ENCODE data around the gene CPNE5.

Gene CPNE5

DNA sequence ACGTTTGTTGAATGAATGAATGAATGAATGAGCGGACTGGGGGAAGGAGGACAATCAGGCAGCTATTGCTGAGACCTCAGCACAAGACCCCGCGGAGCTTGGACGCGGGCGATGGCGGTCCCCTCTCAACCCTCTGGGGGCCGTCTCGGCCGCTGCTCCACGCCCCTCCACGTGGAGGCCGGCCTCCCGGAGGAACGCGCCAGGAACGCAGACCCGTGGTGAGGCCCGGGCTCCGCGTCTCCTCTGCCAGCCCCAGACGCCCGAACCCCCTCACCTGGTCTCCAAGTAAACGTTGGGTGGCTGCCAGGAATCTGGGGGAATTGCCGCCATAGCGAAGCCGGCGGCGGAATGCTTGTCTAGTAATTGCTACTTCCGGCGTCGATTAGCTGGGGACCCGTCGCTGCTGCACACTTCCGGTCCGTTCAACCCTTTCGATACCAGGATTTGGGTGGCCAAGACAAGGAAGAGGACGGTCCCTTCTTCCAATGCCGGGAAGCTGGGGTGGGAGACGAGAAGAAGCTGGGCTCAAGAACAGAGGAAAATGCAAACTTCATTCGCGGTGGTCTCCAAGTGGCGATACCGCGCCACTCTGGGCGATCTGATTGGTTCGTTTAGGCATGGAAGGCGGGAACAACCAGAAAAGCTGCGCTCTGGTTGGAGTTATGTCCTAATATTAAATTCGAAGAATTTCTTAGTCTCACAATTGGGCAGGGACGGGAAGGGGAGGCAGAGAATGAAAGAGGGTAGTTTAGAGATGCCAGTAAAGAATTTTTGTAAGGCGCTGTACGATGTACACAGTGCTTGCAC, 35.4 kb upstream of the CPNE5 start, which contains the start of gene PPIL1:
PPIL1 (minus strand) TSS at position 361 of the 807 bp plus-strand sequence; CDS start at position 330, 31 bp downstream.
- TF ChIP-seq, protein P1, sequence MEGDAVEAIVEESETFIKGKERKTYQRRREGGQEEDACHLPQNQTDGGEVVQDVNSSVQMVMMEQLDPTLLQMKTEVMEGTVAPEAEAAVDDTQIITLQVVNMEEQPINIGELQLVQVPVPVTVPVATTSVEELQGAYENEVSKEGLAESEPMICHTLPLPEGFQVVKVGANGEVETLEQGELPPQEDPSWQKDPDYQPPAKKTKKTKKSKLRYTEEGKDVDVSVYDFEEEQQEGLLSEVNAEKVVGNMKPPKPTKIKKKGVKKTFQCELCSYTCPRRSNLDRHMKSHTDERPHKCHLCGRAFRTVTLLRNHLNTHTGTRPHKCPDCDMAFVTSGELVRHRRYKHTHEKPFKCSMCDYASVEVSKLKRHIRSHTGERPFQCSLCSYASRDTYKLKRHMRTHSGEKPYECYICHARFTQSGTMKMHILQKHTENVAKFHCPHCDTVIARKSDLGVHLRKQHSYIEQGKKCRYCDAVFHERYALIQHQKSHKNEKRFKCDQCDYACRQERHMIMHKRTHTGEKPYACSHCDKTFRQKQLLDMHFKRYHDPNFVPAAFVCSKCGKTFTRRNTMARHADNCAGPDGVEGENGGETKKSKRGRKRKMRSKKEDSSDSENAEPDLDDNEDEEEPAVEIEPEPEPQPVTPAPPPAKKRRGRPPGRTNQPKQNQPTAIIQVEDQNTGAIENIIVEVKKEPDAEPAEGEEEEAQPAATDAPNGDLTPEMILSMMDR (conservative IDR thresholded peaks at IDR 0.05; ENCODE audit: low read depth, low read length), result no peak
- peak; percentile 71 for DNase-seq (ENCODE audit: low read depth)
- H3K4me3 ChIP-seq (ENCODE audit: low read length), result peak within 1 kb of the TSS; percentile 98

DNA sequence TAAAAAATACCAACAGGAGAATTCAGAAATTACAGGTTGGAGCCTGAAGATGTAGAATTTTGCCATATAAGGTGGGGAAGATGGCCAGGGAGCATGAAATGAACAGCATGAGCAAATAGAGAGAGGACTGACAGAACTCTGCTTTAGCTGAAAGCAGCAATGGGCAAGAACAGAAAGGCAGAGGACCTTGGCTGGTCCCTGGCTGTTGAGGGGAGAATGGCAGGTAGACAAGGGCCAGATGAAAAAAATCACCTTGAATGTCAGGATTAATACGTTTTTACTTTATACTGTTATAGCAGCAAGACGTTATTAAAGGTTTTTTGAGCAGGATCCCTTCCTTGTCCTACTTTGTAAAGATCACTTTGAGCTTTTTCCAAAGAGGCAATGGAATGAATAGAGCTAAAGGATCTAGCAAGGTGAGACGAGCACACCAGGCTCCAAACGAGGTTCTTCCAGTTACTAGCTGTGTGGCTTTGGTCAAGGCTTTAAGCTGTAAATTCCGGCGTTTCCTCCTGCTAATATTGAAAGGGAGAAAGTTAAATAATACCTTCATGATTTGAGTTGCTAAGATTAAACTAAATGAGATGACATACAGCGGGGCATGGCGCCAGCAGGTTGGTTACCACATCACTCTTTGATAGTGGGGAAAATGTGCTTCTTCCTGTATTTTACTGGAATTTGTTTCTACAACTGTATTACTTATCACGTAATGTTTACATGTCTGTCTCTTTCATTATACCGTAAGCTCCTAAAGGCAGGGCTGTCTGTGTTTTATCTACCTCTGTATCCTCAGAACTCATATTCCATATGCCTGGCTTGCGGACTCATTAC, 34.6 kb upstream of the CPNE5 start:
- TF ChIP-seq, protein P1 (conservative IDR thresholded peaks at IDR 0.05; ENCODE audit: low read depth, low read length), result peak; percentile 42
- no peak for DNase-seq (ENCODE audit: low read depth)
- H3K4me3 ChIP-seq (ENCODE audit: low read length), result peak overlapping the region; percentile 98

DNA sequence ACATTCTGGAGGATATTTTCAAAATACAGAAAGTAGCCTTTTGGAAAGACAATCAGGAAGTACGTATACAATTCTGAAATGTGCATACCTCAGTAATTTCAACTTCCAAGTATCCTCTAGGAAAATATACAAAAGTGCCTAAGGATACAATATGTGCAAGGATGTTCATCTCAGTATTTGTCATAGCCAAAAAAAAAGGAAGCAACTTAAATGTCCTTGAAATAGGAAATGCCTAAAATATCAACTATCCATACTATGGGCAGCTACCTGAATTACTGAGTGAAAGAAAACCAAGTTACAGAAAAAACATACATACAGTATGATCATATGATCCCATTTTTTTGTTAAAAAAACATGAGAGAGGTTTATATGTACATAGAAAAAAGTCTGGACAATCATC, 33.9 kb upstream of the CPNE5 start:
- TF ChIP-seq, protein P1 (conservative IDR thresholded peaks at IDR 0.05; ENCODE audit: low read depth, low read length), result no peak
- no peak for DNase-seq (ENCODE audit: low read depth)
- no peak overlapping the region for H3K4me3 ChIP-seq (ENCODE audit: low read length)

DNA sequence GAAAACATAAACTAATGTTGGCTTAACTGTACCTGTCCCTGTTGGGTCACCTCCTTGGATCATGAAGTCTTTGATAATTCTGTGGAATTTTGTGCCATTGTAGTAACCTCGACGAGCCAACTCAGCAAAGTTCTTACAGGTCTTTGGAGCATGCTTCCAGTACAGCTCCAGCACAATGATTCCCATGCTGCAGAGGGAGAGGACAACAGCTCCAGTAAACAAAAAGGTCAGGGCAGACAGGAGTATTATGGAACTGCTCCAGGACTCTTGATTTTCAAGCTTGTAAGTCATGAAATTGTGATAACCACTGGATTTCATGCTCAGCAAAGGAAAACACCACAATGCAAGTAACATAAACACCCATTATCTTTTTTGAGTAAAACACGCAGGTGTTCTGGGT, 32.4 kb upstream of the CPNE5 start:
- H3K4me3 ChIP-seq (ENCODE audit: low read length), result no peak overlapping the region
- TF ChIP-seq, protein P1 (conservative IDR thresholded peaks at IDR 0.05; ENCODE audit: low read depth, low read length), result no peak
- DNase-seq (ENCODE audit: low read depth), result no peak

DNA sequence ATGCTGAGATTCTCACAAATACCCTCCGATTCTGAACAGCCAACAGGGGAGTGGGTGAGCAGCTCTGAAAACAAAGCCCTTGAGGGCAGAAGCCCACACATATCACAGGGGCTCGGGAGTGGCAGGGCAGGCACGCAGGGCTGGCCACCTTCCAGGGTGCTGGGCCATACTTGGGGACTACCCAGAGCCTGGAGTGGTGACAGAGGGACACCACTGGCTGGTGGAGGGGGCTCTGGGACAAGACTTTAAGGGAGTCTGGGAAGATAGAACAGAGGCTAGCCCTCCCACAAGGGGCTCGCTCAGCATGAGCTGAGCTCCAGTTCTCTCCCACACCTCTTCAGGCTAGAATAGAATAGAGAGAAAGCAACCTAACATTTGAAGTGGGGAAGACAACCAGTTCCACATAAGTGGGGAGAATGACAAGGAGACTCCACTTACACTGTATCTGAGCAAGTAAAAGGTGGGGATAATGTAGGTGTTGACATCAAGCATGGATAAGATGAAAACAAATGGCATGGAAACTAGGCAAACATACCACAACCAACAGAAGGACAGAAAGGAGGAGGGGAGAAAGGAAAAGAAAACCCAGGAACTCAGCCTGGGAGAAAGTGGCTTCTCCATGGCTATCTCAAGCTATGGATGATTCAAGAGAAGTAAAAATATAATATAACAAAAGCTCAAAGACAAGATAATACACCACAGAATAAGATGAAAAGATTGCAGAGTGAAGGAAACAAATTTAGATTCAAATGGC, 28.4 kb upstream of the CPNE5 start:
- DNase-seq (ENCODE audit: low read depth), result no peak
- H3K4me3 ChIP-seq (ENCODE audit: low read length), result no peak overlapping the region
- TF ChIP-seq, protein P1 (conservative IDR thresholded peaks at IDR 0.05; ENCODE audit: low read depth, low read length), result no peak

DNA sequence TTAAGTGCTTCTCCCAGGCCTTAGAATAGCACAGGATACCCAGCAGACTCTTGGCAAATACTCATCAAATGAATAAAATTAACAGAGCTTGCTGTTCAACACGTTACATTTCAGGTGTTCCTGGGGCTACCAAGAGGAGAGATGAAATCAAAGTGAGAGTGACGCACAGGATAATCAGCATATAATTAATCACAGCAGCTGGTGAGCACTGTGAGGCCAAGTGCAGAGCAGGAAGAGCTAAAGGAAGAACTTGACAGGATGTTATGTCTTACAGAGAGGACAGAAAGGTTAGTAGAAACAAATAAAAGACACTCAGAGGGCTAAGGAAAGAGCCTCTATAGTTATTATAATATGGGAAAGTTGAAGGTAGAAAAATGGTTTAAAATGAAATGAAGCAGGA, 26.6 kb upstream of the CPNE5 start:
- H3K4me3 ChIP-seq (ENCODE audit: low read length), result no peak overlapping the region
- no peak for DNase-seq (ENCODE audit: low read depth)
- TF ChIP-seq, protein P1 (conservative IDR thresholded peaks at IDR 0.05; ENCODE audit: low read depth, low read length), result no peak
